ENCODE data around the gene IFIT3.

The IFIT3 gene, protein sequence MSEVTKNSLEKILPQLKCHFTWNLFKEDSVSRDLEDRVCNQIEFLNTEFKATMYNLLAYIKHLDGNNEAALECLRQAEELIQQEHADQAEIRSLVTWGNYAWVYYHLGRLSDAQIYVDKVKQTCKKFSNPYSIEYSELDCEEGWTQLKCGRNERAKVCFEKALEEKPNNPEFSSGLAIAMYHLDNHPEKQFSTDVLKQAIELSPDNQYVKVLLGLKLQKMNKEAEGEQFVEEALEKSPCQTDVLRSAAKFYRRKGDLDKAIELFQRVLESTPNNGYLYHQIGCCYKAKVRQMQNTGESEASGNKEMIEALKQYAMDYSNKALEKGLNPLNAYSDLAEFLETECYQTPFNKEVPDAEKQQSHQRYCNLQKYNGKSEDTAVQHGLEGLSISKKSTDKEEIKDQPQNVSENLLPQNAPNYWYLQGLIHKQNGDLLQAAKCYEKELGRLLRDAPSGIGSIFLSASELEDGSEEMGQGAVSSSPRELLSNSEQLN

DNA sequence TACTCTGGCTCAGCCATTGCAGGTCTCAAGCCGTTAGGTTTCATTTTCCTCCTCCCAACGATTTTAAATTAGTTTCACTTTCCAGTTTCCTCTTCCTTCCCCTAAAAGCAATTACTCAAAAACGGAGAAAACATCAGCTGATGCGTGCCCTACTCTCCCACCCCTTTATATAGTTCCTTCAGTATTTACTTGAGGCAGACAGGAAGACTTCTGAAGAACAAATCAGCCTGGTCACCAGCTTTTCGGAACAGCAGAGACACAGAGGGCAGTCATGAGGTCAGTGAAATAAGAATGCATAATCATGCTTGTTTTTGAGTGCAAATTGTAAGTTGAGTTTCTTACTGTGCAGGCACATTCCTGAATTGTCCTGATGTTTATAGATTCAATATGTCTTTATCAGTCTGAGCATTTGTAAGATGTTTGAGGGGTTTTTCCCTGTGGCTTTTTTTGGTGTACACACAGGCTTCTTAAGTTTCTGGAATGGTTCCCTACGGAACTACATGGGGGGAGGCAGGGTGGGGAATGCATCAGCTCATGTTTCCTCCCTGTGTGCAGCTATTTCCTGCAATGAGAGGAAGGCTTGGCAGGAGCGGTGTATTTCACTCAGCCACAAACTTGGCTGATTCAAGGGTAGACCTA lies at the start of gene IFIT3:
Gene IFIT3 (plus strand): TSS at position 195 of the 639 bp plus-strand sequence. CDS start 77 bp downstream, at position 272.
- H3K9me3 ChIP-seq (ENCODE audit: insufficient read depth, low read length, severe bottlenecking), result no peaks in the 10 kb centered on the region
- ATAC-seq (ENCODE audit: insufficient read depth, low read depth), result peak; percentile 73
- peak within 1 kb of the TSS; percentile 91 for H3K27ac ChIP-seq (ENCODE audit: low read length)
- H3K36me3 ChIP-seq (ENCODE audit: insufficient read depth, low read length), result no peaks in the 10 kb centered on the region
- peak within 1 kb of the TSS; percentile 88 for H2AFZ ChIP-seq (ENCODE audit: low read depth, low read length)
- TF ChIP-seq EZH2 (IDR thresholded peaks at IDR 0.05; ENCODE audit: borderline replicate concordance, low read depth, low read length, severe bottlenecking), result no peak
- TF ChIP-seq, protein P1, sequence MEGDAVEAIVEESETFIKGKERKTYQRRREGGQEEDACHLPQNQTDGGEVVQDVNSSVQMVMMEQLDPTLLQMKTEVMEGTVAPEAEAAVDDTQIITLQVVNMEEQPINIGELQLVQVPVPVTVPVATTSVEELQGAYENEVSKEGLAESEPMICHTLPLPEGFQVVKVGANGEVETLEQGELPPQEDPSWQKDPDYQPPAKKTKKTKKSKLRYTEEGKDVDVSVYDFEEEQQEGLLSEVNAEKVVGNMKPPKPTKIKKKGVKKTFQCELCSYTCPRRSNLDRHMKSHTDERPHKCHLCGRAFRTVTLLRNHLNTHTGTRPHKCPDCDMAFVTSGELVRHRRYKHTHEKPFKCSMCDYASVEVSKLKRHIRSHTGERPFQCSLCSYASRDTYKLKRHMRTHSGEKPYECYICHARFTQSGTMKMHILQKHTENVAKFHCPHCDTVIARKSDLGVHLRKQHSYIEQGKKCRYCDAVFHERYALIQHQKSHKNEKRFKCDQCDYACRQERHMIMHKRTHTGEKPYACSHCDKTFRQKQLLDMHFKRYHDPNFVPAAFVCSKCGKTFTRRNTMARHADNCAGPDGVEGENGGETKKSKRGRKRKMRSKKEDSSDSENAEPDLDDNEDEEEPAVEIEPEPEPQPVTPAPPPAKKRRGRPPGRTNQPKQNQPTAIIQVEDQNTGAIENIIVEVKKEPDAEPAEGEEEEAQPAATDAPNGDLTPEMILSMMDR (IDR thresholded peaks at IDR 0.05; ENCODE audit: borderline replicate concordance, extremely low read depth, low read length, poor library complexity, severe bottlenecking), result no peak
- no peaks in the 10 kb centered on the region for H4K20me1 ChIP-seq (ENCODE audit: insufficient read depth, low read length)
- peak within 1 kb of the TSS; percentile 37 to 64 for H3K4me3 ChIP-seq (ENCODE audit: low read depth in 1 of 2, low read length in 2 of 2)
- peak within 1 kb of the TSS; percentile 61 for H3K9ac ChIP-seq (ENCODE audit: low read depth, low read length)
- H3K79me2 ChIP-seq (ENCODE audit: insufficient read depth, low read length), result peaks cover 21% of the 10 kb centered on the region
- no peaks in the 10 kb centered on the region for H3K27me3 ChIP-seq (ENCODE audit: insufficient read depth, low read length, poor library complexity)
- DNase-seq, result peak; percentile 50
- H3K4me2 ChIP-seq (ENCODE audit: insufficient read depth, low read length), result peak within 1 kb of the TSS; percentile 75
- peaks cover 53% of the 10 kb centered on the region for H3K4me1 ChIP-seq (ENCODE audit: insufficient read depth, low read length)

DNA sequence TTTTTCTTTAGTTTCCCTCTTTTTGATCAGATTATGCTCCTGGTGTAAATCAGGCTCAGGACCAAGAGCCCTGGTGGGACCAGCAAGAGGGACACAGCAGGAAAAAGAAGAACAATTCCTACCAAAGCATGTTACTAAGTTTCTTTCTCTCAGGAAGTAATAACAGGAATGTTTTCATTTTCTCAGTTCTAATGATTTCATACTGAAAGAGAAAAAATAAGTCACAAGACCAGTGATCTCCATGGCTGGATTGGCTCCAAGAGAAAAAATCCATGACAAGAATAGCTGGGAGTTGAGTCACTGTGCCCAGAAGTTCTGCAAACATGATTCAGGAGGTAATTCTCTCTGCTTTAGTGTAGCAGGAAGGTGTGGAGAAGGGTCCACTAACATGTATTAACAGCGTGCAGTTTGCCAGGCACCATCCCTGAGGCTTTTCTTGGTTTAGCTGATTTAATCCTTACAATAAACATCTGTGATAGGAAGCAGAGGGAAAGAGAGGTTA lies 49.7 kb upstream of the IFIT3 start:
- H3K9me3 ChIP-seq (ENCODE audit: insufficient read depth, low read length, severe bottlenecking), result no peaks in the 10 kb centered on the region
- no peaks in the 10 kb centered on the region for H3K36me3 ChIP-seq (ENCODE audit: insufficient read depth, low read length)
- H3K79me2 ChIP-seq (ENCODE audit: insufficient read depth, low read length), result no peaks in the 10 kb centered on the region
- H3K9ac ChIP-seq (ENCODE audit: low read depth, low read length), result no peak overlapping the region
- H3K4me2 ChIP-seq (ENCODE audit: insufficient read depth, low read length), result no peak overlapping the region
- H3K27ac ChIP-seq (ENCODE audit: low read length), result no peak overlapping the region
- TF ChIP-seq, protein P1 (IDR thresholded peaks at IDR 0.05; ENCODE audit: borderline replicate concordance, extremely low read depth, low read length, poor library complexity, severe bottlenecking), result no peak
- TF ChIP-seq EZH2 (IDR thresholded peaks at IDR 0.05; ENCODE audit: borderline replicate concordance, low read depth, low read length, severe bottlenecking), result no peak
- no peak overlapping the region for H3K4me3 ChIP-seq (ENCODE audit: low read depth in 1 of 2, low read length in 2 of 2)
- ATAC-seq (ENCODE audit: insufficient read depth, low read depth) (no peak), DNase-seq (no peak)
- H4K20me1 ChIP-seq (ENCODE audit: insufficient read depth, low read length), result no peaks in the 10 kb centered on the region
- no peak overlapping the region for H2AFZ ChIP-seq (ENCODE audit: low read depth, low read length)
- H3K27me3 ChIP-seq (ENCODE audit: insufficient read depth, low read length, poor library complexity), result no peaks in the 10 kb centered on the region
- no peaks in the 10 kb centered on the region for H3K4me1 ChIP-seq (ENCODE audit: insufficient read depth, low read length)

DNA sequence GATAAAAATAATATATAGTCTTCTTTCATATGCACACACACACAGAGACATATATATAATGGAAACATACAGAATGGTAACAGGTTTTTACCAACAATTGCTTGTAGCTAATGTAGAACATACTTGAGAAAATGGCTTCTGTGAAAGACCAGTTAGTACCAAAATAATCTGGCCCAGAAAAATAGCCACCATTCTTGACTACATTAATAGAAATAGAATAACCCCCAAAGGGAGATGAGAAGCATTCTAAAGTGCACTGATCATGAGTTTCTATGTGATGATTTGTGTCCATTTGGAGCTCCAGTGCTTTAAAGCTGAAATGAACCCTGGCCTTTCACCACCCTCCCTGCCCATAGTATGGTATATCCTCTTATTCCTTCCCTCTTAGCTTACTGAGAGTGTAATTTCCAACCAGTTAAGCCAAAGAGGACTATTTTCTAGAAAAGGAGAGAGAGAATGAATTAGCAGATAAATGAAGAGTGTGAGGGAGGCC lies 48.9 kb upstream of the IFIT3 start:
- ATAC-seq (ENCODE audit: insufficient read depth, low read depth) (no peak), DNase-seq (no peak)
- H3K4me3 ChIP-seq (ENCODE audit: low read depth in 1 of 2, low read length in 2 of 2), result no peak overlapping the region
- no peaks in the 10 kb centered on the region for H4K20me1 ChIP-seq (ENCODE audit: insufficient read depth, low read length)
- H3K27me3 ChIP-seq (ENCODE audit: insufficient read depth, low read length, poor library complexity), result no peaks in the 10 kb centered on the region
- no peak overlapping the region for H3K4me2 ChIP-seq (ENCODE audit: insufficient read depth, low read length)
- no peaks in the 10 kb centered on the region for H3K4me1 ChIP-seq (ENCODE audit: insufficient read depth, low read length)
- H2AFZ ChIP-seq (ENCODE audit: low read depth, low read length), result no peak overlapping the region
- no peaks in the 10 kb centered on the region for H3K36me3 ChIP-seq (ENCODE audit: insufficient read depth, low read length)
- H3K27ac ChIP-seq (ENCODE audit: low read length), result no peak overlapping the region
- no peaks in the 10 kb centered on the region for H3K79me2 ChIP-seq (ENCODE audit: insufficient read depth, low read length)
- no peaks in the 10 kb centered on the region for H3K9me3 ChIP-seq (ENCODE audit: insufficient read depth, low read length, severe bottlenecking)
- no peak for TF ChIP-seq EZH2 (IDR thresholded peaks at IDR 0.05; ENCODE audit: borderline replicate concordance, low read depth, low read length, severe bottlenecking)
- TF ChIP-seq, protein P1 (IDR thresholded peaks at IDR 0.05; ENCODE audit: borderline replicate concordance, extremely low read depth, low read length, poor library complexity, severe bottlenecking), result no peak
- H3K9ac ChIP-seq (ENCODE audit: low read depth, low read length), result no peak overlapping the region
